SK-N-SH (cell line): ENCODE data around the gene MCM10. TPM values are rescaled to one million over a fixed set of nuclear protein-coding genes. Genes with fewer than 3 reads are reported as not detected.
"Not testable (repeated sequence)": the region's sequence is repeated elsewhere in the genome, so short reads cannot be mapped to it uniquely, and the experiment has no call there.

Experiments
- CTCF ChIA-PET: fragments of 300-600, 350-600 bp; formaldehyde crosslinking; extraction: SDS; loops from one replicate; lab custom pipeline; 2021; lab: Yijun Ruan, JAX
- POLR2A ChIA-PET: fragments of 350-600 bp; sonication (Branson Sonifier 250); formaldehyde crosslinking; extraction: SDS; loops from one replicate; lab custom pipeline; 2020; ENCODE audit warnings: antibody characterized with exemption, inconsistent platforms; lab: Yijun Ruan, JAX
- DNase-seq: peaks from one replicate; pipeline ENCODE4 v3.0.0; 2012
- H2AFZ ChIP-seq: fragments of 200-600 bp; sonication (generic); 2 replicates; pipeline ENCODE4 v1.8.1; 2016; ENCODE audit warnings: antibody characterized with exemption, mild to moderate bottlenecking, low read depth
- H3F3A ChIP-seq: fragments of 200-600 bp; sonication (generic); replicated peaks from 2 replicates; pipeline ENCODE3; 2016; ENCODE audit warnings: antibody characterized with exemption, mild to moderate bottlenecking; ENCODE audit not compliant: insufficient read depth
- H3K27ac ChIP-seq, 2 experiments: fragments of 200-500 bp in 1 of 2; fragments of 200-600 bp in 1 of 2; sonication (Bioruptor generic) in 1 of 2; sonication (generic), shearing (Covaris generic) in 1 of 2; 2 replicates each; pipeline versions ENCODE4 v1.5.1 to v1.6.1; 2014 to 2016; ENCODE audit warnings: low read depth in 2 of 2, inconsistent platforms in 1 of 2, low read length in 1 of 2, mild to moderate bottlenecking in 1 of 2, mixed read lengths in 1 of 2
- H3K27me3 ChIP-seq: fragments of 200-600 bp; sonication (generic), shearing (Covaris generic); 2 replicates; pipeline ENCODE4 v1.6.1; 2016; ENCODE audit warnings: mixed run types; ENCODE audit not compliant: insufficient read depth
- H3K36me3 ChIP-seq, 2 experiments: fragments of 200-500 bp in 1 of 2; fragments of 200-600 bp in 1 of 2; sonication (Bioruptor generic) in 1 of 2; sonication (generic) in 1 of 2; replicated peaks in 1 of 2; 2 replicates each; pipeline versions ENCODE3 to v1.5.1; 2014 to 2016; ENCODE audit warnings: low read length in 1 of 2, mild to moderate bottlenecking in 1 of 2; ENCODE audit not compliant: insufficient read depth in 2 of 2, control insufficient read depth in 1 of 2
- H3K4me1 ChIP-seq, 2 experiments: fragments of 200-500 bp in 1 of 2; fragments of 200-600 bp in 1 of 2; sonication (Bioruptor generic) in 1 of 2; sonication (generic), shearing (Covaris generic) in 1 of 2; 2 replicates each; pipeline versions ENCODE4 v1.5.1 to v1.6.1; 2014 to 2016; ENCODE audit warnings: low read depth in 1 of 2, low read length in 1 of 2, mixed run types in 1 of 2; ENCODE audit not compliant: insufficient read depth in 2 of 2, control insufficient read depth in 1 of 2
- H3K4me2 ChIP-seq: fragments of 200-600 bp; sonication (generic), shearing (Covaris generic); 2 replicates; pipeline ENCODE4 v1.6.1; 2017; ENCODE audit warnings: mixed run types
- H3K4me3 ChIP-seq, 2 experiments: fragments of 200-500 bp in 1 of 2; fragments of 200-600 bp in 1 of 2; sonication (Bioruptor generic) in 1 of 2; sonication (generic), shearing (Covaris generic) in 1 of 2; 2 replicates each; pipeline versions ENCODE4 v1.5.1 to v1.8.1; 2014 to 2016; ENCODE audit warnings: low read depth in 2 of 2, inconsistent platforms in 1 of 2, low read length in 1 of 2, mild to moderate bottlenecking in 1 of 2, mixed read lengths in 1 of 2, moderate library complexity in 1 of 2
- H3K79me2 ChIP-seq: fragments of 200-600 bp; sonication (generic); 2 replicates; pipeline ENCODE4 v1.8.1; 2017; ENCODE audit warnings: mild to moderate bottlenecking; ENCODE audit not compliant: insufficient read depth
- H3K9ac ChIP-seq: fragments of 200-600 bp; sonication (generic); 2 replicates; pipeline ENCODE4 v1.6.1; 2017; ENCODE audit warnings: mixed run types
- H3K9me2 ChIP-seq: fragments of 200-600 bp; sonication (generic); 2 replicates; pipeline ENCODE4 v1.6.1; 2017; ENCODE audit warnings: mixed run types
- H3K9me3 ChIP-seq: fragments of 200-600 bp; sonication (generic); 2 replicates; pipeline ENCODE4 v1.6.1; 2017; ENCODE audit warnings: mixed run types, mild to moderate bottlenecking, moderate library complexity
- H4K20me1 ChIP-seq: fragments of 200-600 bp; sonication (generic); 2 replicates; pipeline ENCODE4 v1.6.1; 2017; ENCODE audit warnings: mild to moderate bottlenecking, mixed run types; ENCODE audit not compliant: insufficient read depth
- CTCF ChIP-seq: fragments of 200-600 bp; sonication (generic); IDR thresholded peaks from 2 replicates; pipeline ENCODE4 v1.6.1; 2017; ENCODE audit warnings: antibody characterized with exemption, mild to moderate bottlenecking, moderate library complexity
- EP300 ChIP-seq, 2 experiments: IDR thresholded peaks; 2 replicates each; pipeline versions ENCODE4 v1.4.0 to v1.6.1; 2012; ENCODE audit warnings: borderline replicate concordance in 1 of 2, low read depth in 1 of 2, low read length in 1 of 2
- FOSL2 ChIP-seq: IDR thresholded peaks from 2 replicates; pipeline ENCODE4 v1.4.0; 2012; ENCODE audit warnings: low read depth, mild to moderate bottlenecking, moderate library complexity, borderline replicate concordance
- FOXJ3 ChIP-seq: sonication (generic); formaldehyde crosslinking; IDR thresholded peaks from 2 replicates; pipeline ENCODE4 v1.5.1; 2020; ENCODE audit warnings: mild to moderate bottlenecking, missing genetic modification reagents
- GATA2 ChIP-seq: sonication (generic); formaldehyde crosslinking; IDR thresholded peaks from 2 replicates; pipeline ENCODE4 v1.5.0; 2020; ENCODE audit warnings: mild to moderate bottlenecking, missing genetic modification reagents
- IRF3 ChIP-seq: fragments of 150-350 bp; IDR thresholded peaks from 2 replicates; pipeline ENCODE4 v1.6.1; 2016; ENCODE audit warnings: mild to moderate bottlenecking, low read depth, low read length
- JUND ChIP-seq: IDR thresholded peaks from 2 replicates; pipeline ENCODE4 v1.4.0; 2012
- MXI1 ChIP-seq: IDR thresholded peaks from 2 replicates; pipeline ENCODE4 v1.6.1; 2012; ENCODE audit warnings: mild to moderate bottlenecking, low read depth, low read length, improper control_type of control experiment
- NRF1 ChIP-seq: IDR thresholded peaks from 2 replicates; pipeline ENCODE4 v1.6.1; 2012; ENCODE audit warnings: low read depth, mild to moderate bottlenecking, low read length
- PBX3 ChIP-seq: IDR thresholded peaks from 2 replicates; pipeline ENCODE4; 2012
- RCOR1 ChIP-seq: fragments of 150-350 bp; IDR thresholded peaks from 2 replicates; pipeline ENCODE4 v1.6.1; 2017; ENCODE audit warnings: antibody characterized with exemption, low read length
- RFX5 ChIP-seq: IDR thresholded peaks from 2 replicates; pipeline ENCODE4 v1.6.1; 2012; ENCODE audit warnings: mild to moderate bottlenecking, improper control_type of control experiment, low read length
- RXRA ChIP-seq: IDR thresholded peaks from 2 replicates; pipeline ENCODE4 v1.4.0; 2012; ENCODE audit warnings: low read depth, mild to moderate bottlenecking, borderline replicate concordance
- SIN3A ChIP-seq: IDR thresholded peaks from 2 replicates; pipeline ENCODE4 v1.6.1; 2012; ENCODE audit warnings: low read depth, mild to moderate bottlenecking, low read length, moderate library complexity, borderline replicate concordance
- TCF12 ChIP-seq: IDR thresholded peaks from 2 replicates; pipeline ENCODE4 v1.4.0; 2012
- USF1 ChIP-seq: IDR thresholded peaks from 2 replicates; pipeline ENCODE4 v1.4.0; 2012; ENCODE audit warnings: low read depth, borderline replicate concordance
- USF2 ChIP-seq: fragments of 150-350 bp; IDR thresholded peaks from 2 replicates; pipeline ENCODE4 v1.6.1; 2017; ENCODE audit warnings: antibody characterized with exemption, low read length, low read depth, borderline replicate concordance
- ZBTB33 ChIP-seq: IDR thresholded peaks from 2 replicates; pipeline ENCODE4 v1.4.0; 2012; ENCODE audit warnings: low read depth, borderline replicate concordance
- WGBS: methylation state at CpG from one replicate; pipeline ENCODE4 v1.1.6; 2017; ENCODE audit warnings: low lambda C conversion rate; 5-methylcytosine and 5-hydroxymethylcytosine counted together
- polyA plus RNA-seq, 3 experiments: library from polyadenylated mRNA; depleted of rRNA; stranded (reverse); fragments of >200 nt; gene quantifications; 2 replicates each; pipeline ENCODE4 v1.2.3, GENCODE V29; 2012

MCM10 gene
- polyA plus RNA-seq, 1 of the 3 experiments (the other 2 are of a cell fraction): 5.1 TPM

GRCh38 chr10:13152296-13152695 lies 9.1 kb upstream of the MCM10 start:
- H3K4me2 ChIP-seq: no peak overlapping the region
- no peaks in the 10 kb centered on the region for H3K4me1 ChIP-seq
- no peaks in the 10 kb centered on the region for H4K20me1 ChIP-seq
- ChIA-PET POLR2A (no interaction called here), CTCF (interaction anchor here (2.6 kb wide), 1 partner anchor 9 kb away, joined by 8 read pairs; the partner anchor contains the start of gene MCM10)
- TF ChIP-seq RXRA: no peak
- no peak for TF ChIP-seq CTCF
- no peak for TF ChIP-seq USF2
- no peak for TF ChIP-seq RFX5
- TF ChIP-seq TCF12: no peak
- no peak for TF ChIP-seq RCOR1
- TF ChIP-seq ZBTB33: no peak
- no peak for TF ChIP-seq NRF1
- no peak for TF ChIP-seq SIN3A
- TF ChIP-seq FOXJ3 (CRISPR knock-in tag): no peak
- no peak for TF ChIP-seq FOSL2
- TF ChIP-seq EP300 (IDR thresholded peaks at IDR 0.05; ENCODE audit: borderline replicate concordance in 1 of 2, low read depth in 1 of 2, low read length in 1 of 2): no peak
- TF ChIP-seq JUND: no peak
- TF ChIP-seq GATA2 (CRISPR knock-in tag): no peak
- no peak for TF ChIP-seq IRF3
- TF ChIP-seq PBX3: no peak
- TF ChIP-seq MXI1: no peak
- TF ChIP-seq USF1: no peak
- 96% methylated on average over 3 of the region's 3 CpGs for WGBS
- H3K9me2 ChIP-seq: no peaks in the 10 kb centered on the region
- no peak for DNase-seq
- H3K36me3 ChIP-seq: no peaks in the 10 kb centered on the region
- no peaks in the 10 kb centered on the region for H3K79me2 ChIP-seq
- H2AFZ ChIP-seq: no peak overlapping the region
- no peak overlapping the region for H3K4me3 ChIP-seq
- no peaks in the 10 kb centered on the region for H3K27me3 ChIP-seq
- no peaks in the 10 kb centered on the region for H3K9me3 ChIP-seq
- no peak overlapping the region for H3K27ac ChIP-seq
- peaks cover 3% of the 10 kb centered on the region for H3F3A ChIP-seq
- H3K9ac ChIP-seq: no peak overlapping the region

- POLR2A ChIA-PET, H3K4me1 ChIP-seq, H3K27me3 ChIP-seq, H3F3A ChIP-seq, H3K9me3 ChIP-seq, H3K4me3 ChIP-seq, H3K9ac ChIP-seq, H3K36me3 ChIP-seq, H2AFZ ChIP-seq, H3K79me2 ChIP-seq, DNase-seq, H3K4me2 ChIP-seq, H4K20me1 ChIP-seq, CTCF ChIA-PET, H3K9me2 ChIP-seq, H3K27ac ChIP-seq: not testable (repeated sequence)
- WGBS: 56% methylated on average over 4 of the region's 4 CpGs
Measured at GRCh38 chr10:13155860-13156259, 5.5 kb upstream of the MCM10 start.
